GM19468 (cell line): ENCODE measurements around the gene ARMC2.
"Not testable (repeated sequence)": the region's sequence is repeated elsewhere in the genome, so short reads cannot be mapped to it uniquely, and the experiment has no call there.

Experiments used
- ATAC-seq: cut with Tn5 transposase; IDR thresholded peaks from one replicate; pipeline ENCODE4 v1.9.1; 2021; ENCODE audit warnings: mild to moderate bottlenecking, moderate library complexity, moderate number of reproducible peaks; ENCODE audit not compliant: unreplicated experiment; ENCODE audit errors: extremely low read depth

ARMC2 gene

DNA sequence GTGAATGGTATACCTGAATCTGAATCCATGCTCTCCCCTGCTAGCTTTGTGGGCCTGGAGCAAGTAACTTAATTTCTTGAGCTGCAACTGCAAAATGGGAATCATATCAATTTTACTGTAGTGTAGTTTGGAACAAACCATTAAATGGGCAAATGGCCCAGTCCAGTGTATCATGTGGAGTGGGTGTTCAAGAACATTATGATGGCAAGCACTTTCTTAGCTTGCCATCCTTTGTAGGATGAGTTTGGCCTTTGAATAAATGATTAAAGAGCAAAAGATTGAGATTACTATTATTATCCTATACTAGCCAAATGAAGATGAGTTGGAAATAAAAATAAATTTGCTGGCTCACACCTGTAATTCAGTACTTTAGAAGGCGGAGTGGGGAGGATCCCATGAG, 126.0 kb downstream of the ARMC2 start:
- ATAC-seq = no peak

DNA sequence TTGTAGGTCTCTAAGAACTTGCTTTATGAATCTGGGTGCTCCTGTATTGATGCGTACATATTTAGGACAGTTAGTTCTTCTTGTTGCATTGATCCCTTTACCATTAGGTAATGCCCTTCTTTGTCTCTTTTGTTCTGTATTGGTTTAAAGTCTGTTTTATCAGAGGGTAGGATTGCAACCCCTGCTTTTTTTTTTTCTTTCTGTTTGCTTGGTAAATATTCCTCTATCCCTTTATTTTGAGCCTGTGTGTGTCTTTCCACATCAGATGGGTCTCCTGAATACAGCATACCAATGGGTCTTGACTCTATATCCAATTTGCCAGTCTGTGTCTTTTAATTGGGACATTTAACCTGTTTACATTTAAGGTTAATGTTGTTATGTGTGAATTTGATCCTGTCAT, 130.4 kb downstream of the ARMC2 start:
- not testable (repeated sequence) for ATAC-seq

- ATAC-seq = no peak
These were observed 134.2 kb downstream of the ARMC2 start for GRCh38 chr6:108982154-108983113.

GRCh38 chr6:108983151-108983550, 134.9 kb downstream of the ARMC2 start:
- ATAC-seq = no peak

GRCh38 chr6:108985301-108985700, 137.1 kb downstream of the ARMC2 start:
- ATAC-seq = no peak

GRCh38 chr6:108987156-108987555, 138.9 kb downstream of the ARMC2 start:
- no peak for ATAC-seq

DNA sequence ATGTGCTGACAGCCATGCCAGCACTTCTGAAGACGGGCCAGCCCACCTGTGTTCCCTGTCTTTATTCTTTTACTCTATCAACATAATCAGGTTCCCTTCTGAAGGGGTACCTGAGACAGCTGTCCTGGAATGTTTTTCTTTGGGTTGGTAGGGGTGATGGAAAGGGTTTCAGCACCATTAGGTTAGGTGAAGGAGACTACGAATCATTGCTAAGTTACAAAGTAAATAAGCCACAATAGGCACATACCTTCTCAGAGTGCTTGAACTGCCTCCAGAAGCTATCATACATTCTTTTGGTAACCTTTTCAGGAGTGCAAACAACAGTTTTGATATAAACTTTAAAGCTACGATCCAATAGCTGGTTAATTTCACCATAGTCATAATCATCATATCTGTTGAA, 140.1 kb downstream of the ARMC2 start:
- no peak for ATAC-seq

GRCh38 chr6:108988765-108989164, 140.5 kb downstream of the ARMC2 start:
- ATAC-seq = no peak

DNA sequence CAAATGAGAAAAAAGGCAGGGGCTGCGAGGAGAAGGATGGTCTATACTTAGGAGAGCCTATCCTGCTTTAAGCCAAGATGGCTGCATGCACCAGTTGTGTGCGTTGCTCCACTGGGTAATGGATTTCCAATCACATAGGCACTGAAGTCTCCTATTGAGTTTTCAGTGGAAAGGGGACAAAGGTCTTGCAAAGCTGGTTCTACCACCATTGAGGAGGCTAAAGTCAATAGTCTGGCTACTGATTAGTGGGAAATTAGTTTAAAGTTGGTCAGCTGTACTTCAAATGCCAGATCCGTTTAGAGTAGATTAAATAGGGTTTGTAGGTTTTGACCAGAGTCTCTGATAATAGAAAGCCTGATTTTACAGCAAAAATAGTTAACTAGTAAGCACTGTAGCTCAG, 141.5 kb downstream of the ARMC2 start:
- no peak for ATAC-seq

DNA sequence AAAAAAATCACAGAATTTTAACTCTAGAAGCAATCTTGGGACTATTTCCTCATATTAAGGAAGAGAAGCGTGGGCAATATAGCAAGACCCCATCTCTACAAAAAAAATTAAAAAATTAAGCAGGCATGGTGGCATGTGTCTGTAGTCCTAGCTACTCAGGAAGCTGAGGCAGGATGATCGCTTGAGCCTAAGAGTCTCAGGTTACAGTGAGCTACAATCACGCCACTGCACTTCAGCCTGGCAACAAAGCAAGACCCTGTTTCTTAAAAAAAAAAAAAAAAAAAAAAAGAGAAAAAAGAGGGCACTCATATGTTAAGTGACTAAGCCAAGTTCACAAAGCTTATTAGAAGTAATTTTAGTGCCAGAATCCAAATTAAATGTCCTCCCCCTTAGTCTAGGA, 145.7 kb downstream of the ARMC2 start:
- ATAC-seq = no peak

DNA sequence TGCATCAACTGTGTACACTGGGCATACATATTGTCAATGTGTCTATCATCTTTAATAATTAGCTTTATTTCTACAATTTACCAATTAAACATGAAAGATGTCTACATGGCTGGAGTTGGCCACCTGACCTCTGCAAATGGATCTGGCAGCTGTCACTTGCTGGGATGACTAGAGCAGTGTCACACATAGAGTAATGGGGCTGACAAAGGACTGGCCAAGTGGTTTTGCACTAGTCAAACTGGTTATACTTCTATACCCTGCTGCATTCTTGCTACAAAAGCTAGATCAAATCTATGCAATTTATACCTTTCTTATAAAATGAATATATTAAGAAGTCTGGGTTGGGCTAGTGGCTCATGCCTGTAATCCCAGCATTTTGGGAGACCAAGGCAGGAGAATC, 147.1 kb downstream of the ARMC2 start:
- ATAC-seq = no peak

DNA sequence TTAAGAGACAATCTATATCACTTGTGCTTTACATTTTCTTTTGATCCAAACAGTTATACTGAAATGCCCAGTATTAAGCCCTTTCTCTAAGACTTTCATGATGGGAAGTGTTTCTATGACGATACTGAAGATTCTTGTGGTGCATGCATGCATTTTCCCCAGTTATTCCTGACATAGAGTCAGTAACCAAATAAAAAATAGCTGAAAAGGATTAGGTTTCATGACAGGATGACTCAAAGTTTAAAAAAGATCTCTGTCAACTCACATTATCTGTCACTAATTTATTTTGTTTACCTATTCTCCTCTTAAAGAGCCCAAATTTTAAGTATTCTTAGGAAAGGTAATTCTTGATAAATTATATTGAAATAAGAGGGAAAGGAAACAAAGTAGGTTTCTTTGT, 148.0 kb downstream of the ARMC2 start:
- ATAC-seq = no peak

- no peak for ATAC-seq
These were observed 150.3 kb downstream of the ARMC2 start for GRCh38 chr6:108998485-108998884.

DNA sequence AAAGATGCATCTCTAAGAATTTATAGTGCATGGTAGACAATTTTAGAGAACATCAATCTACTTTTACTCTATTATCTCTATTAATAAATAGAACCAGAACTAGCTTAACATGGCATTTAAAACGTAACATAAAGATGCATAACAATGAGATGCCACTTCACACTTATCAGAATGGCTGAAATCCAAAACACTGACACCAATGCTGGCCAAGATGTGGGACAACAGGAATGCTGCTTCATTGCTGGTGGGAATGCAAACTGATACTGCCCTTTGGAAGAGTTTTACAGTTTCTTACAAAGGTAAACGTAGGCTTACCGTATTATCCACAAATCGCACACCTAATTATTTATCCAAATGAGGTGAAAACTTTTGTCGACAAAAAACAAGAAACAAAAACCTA, 151.2 kb downstream of the ARMC2 start:
- ATAC-seq = no peak

DNA sequence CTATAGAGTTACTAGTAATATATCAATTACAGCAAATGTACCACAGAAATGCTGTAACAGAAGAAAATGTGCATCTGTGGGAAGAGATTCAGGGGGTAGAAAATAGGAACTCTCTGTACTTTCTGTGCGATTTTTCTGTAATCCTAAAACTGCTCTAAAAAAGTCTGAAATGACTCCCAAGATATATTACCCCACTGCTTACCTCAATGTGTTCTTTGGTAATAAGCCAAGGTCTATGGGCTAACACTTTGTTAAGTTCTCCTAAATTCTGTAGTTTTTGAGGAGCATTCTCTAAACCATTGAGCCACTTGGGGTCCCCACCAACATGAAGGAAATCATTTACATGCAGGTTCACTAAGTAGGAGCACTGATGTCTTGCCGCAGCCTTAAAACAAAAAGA, 152.1 kb downstream of the ARMC2 start:
- ATAC-seq = no peak

- no peak for ATAC-seq
These were observed 153.2 kb downstream of the ARMC2 start for GRCh38 chr6:109001291-109001894.

- ATAC-seq = no peak
These were observed 154.0 kb downstream of the ARMC2 start for GRCh38 chr6:109002051-109002697.

DNA sequence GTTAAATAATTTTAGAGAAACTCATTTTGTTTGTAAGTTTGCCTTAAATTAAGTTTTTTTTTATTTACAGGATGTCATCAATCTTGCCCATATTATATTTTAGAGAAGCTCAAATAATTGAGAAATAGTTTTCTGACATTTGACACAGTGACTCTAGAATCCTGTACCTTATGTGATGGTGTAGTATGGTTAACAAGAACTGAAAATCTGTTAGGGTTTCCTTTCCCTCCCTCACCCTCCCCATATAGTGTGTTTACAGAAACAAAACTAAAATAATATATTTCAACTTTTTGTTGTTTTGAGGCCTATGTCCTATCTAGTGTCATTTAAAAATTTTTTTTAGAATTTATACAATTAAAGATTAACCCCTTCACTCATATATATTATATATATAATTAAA, 154.7 kb downstream of the ARMC2 start:
- no peak for ATAC-seq

DNA sequence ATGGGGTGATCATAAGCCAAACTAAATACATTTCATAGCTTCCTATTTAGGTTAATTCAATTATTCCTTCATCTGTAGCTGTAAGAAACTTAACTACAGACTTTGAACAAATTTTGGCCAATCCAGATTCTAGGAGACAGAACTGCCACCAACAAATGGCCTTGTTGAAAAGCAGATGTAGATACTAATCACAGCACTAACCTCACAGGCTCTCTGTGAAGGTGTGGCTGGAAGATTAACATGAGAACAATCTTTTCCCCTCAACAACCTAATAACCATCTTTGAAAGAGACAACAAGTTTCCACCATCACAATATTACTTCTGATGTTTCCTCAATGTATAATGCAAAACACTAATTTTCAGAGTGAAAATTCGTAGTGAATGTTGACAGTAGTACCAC, 158.6 kb downstream of the ARMC2 start:
- no peak for ATAC-seq

- ATAC-seq = no peak
These were observed 159.3 kb downstream of the ARMC2 start for GRCh38 chr6:109007521-109007920.

- no peak for ATAC-seq
These were observed 159.8 kb downstream of the ARMC2 start for GRCh38 chr6:109008054-109008453.
